Osteocyte (in vitro differentiated cells): ENCODE measurements around the gene TNS3. TPM values are rescaled to one million over a fixed set of nuclear protein-coding genes. Genes with fewer than 3 reads are reported as not detected.
A peak's percentile ranks its signal among the peaks of the same experiment; 100 is the strongest.

Experiments used
- DNase-seq: peaks from one replicate; pipeline ENCODE4 v3.0.0; 2021; ENCODE audit warnings: mixed read lengths; ENCODE audit not compliant: unreplicated experiment; ENCODE audit errors: extremely low spot score
- H3K27ac Mint-ChIP-seq: one replicate; pipeline ENCODE4 v1.8.0; 2021; ENCODE audit warnings: mild to moderate bottlenecking, mixed read lengths; ENCODE audit not compliant: unreplicated experiment
- H3K27me3 Mint-ChIP-seq: one replicate; pipeline ENCODE4 v1.8.0; 2021; ENCODE audit warnings: mixed read lengths; ENCODE audit not compliant: unreplicated experiment
- H3K36me3 Mint-ChIP-seq: one replicate; pipeline ENCODE4 v1.8.0; 2021; ENCODE audit warnings: mixed read lengths; ENCODE audit not compliant: unreplicated experiment
- H3K4me1 Mint-ChIP-seq: one replicate; pipeline ENCODE4 v1.8.0; 2021; ENCODE audit warnings: mixed read lengths; ENCODE audit not compliant: unreplicated experiment
- H3K4me3 Mint-ChIP-seq: one replicate; pipeline ENCODE4 v1.8.0; 2021; ENCODE audit warnings: mild to moderate bottlenecking, moderate library complexity, mixed read lengths; ENCODE audit not compliant: unreplicated experiment
- H3K9me3 Mint-ChIP-seq: one replicate; pipeline ENCODE4 v1.8.0; 2021; ENCODE audit warnings: mixed read lengths; ENCODE audit not compliant: unreplicated experiment
- total RNA-seq: library from RNA; stranded (reverse); gene quantifications from 2 replicates; pipeline ENCODE4 v1.2.1, GENCODE V29; 2021
- TF ChIP-seq, protein P1 (sequence below): fragments of 200-600 bp; sonication (generic); IDR thresholded peaks from 2 replicates; pipeline ENCODE4 v1.5.0; 2021; ENCODE audit warnings: antibody characterized with exemption, mild to moderate bottlenecking, moderate library complexity

TNS3 gene
- total RNA-seq, 1 donor from 2014 or later: 93.8 TPM

GRCh38 chr7:47231032-47231431, 350.9 kb downstream of the TNS3 start:
- Mint-ChIP-seq H3K36me3 (no peaks in the 10 kb centered on the region), H3K27me3 (no peaks in the 10 kb centered on the region), H3K4me3 (no peak overlapping the region), H3K27ac (no peak overlapping the region), H3K9me3 (no peaks in the 10 kb centered on the region), H3K4me1 (peaks cover 23% of the 10 kb centered on the region)
- TF ChIP-seq, protein P1, sequence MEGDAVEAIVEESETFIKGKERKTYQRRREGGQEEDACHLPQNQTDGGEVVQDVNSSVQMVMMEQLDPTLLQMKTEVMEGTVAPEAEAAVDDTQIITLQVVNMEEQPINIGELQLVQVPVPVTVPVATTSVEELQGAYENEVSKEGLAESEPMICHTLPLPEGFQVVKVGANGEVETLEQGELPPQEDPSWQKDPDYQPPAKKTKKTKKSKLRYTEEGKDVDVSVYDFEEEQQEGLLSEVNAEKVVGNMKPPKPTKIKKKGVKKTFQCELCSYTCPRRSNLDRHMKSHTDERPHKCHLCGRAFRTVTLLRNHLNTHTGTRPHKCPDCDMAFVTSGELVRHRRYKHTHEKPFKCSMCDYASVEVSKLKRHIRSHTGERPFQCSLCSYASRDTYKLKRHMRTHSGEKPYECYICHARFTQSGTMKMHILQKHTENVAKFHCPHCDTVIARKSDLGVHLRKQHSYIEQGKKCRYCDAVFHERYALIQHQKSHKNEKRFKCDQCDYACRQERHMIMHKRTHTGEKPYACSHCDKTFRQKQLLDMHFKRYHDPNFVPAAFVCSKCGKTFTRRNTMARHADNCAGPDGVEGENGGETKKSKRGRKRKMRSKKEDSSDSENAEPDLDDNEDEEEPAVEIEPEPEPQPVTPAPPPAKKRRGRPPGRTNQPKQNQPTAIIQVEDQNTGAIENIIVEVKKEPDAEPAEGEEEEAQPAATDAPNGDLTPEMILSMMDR: no peak
- no peak for DNase-seq

DNA sequence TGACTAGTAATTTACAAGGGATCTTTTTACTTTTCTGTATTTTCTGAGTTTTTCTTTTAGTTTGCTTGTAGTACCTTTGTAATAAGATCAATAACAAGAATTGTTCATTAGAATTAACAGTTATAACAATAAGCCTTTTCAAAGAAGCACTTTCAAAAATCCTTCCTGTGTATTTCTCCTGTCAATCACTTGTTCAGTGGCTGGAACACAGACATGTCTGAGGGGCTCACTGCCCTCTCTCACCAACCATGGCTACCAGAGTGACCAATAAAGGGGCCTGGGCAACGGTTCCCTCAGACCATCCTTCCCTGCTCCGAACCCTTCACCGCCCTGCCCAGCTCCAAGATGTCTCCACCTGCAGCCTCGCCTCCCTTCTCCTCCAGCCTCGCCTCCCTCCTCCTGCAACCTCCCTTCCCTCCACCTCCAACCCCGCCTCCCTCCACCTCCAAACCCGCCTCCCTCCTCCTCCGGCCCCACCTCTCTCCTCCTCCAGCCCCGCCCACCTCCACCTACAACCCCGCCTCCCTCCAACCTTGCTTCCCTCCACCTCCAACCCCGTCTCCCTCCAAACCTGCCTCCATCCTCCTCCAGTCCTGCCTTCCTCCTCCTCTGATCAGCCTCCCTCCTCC, 353.4 kb downstream of the TNS3 start:
- TF ChIP-seq, protein P1: no peak
- H3K27me3 Mint-ChIP-seq: no peaks in the 10 kb centered on the region
- H3K36me3 Mint-ChIP-seq: peaks cover 3% of the 10 kb centered on the region
- H3K27ac Mint-ChIP-seq: no peak overlapping the region
- H3K4me1 Mint-ChIP-seq: peaks cover 16% of the 10 kb centered on the region
- no peaks in the 10 kb centered on the region for H3K9me3 Mint-ChIP-seq
- DNase-seq: peak; percentile 71
- no peak overlapping the region for H3K4me3 Mint-ChIP-seq

DNA sequence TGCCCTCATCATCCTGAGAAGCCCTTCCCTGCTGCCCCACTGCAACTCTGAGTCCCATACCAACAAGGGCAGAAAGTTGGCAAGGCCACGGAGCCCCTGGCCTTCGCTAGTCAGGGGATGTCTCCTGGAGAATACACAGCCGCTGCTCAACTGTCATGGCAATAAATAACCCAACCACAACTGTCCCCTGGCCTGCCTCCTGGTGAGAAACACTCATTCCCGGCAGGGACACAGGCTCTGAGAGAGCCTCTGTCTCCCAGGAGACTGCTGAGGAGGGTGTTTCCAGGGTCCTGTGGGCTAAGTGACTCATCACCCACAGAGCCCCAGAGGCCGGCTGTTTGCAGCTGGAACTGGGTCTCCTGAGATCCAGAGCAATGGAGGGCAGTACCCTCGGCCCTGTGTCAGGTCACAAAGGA, 354.1 kb downstream of the TNS3 start:
- H3K4me1 Mint-ChIP-seq: peaks cover 16% of the 10 kb centered on the region
- H3K27me3 Mint-ChIP-seq: no peaks in the 10 kb centered on the region
- peaks cover 3% of the 10 kb centered on the region for H3K36me3 Mint-ChIP-seq
- peak; percentile 82 for DNase-seq
- H3K27ac Mint-ChIP-seq: peak overlapping the region; percentile 83
- H3K9me3 Mint-ChIP-seq: no peaks in the 10 kb centered on the region
- no peak overlapping the region for H3K4me3 Mint-ChIP-seq
- TF ChIP-seq, protein P1: no peak

DNA sequence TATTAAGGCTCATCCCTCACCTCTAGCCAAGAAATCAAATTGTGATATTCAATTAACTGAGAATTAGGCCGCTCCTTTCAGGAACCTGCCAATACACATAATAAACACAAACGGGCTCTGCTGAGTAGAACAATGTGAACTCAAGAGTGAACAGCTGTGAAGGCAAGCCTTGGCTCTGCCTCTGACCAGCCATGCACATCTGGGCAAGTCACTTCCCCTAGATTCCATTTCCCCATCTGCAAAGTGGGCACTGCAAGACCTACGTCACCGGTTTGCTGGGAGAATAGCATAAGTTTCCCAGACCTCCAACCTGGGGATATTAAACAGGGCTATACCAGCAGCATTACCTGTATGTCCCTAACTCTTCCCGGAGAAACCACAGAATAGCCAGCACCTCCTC, 355.2 kb downstream of the TNS3 start:
- H3K4me1 Mint-ChIP-seq: peaks cover 16% of the 10 kb centered on the region
- H3K36me3 Mint-ChIP-seq: peaks cover 3% of the 10 kb centered on the region
- H3K9me3 Mint-ChIP-seq: no peaks in the 10 kb centered on the region
- no peak overlapping the region for H3K27ac Mint-ChIP-seq
- no peak for DNase-seq
- no peaks in the 10 kb centered on the region for H3K27me3 Mint-ChIP-seq
- no peak overlapping the region for H3K4me3 Mint-ChIP-seq
- TF ChIP-seq, protein P1: no peak

GRCh38 chr7:47225387-47226131, 356.4 kb downstream of the TNS3 start:
- peaks cover 19% of the 10 kb centered on the region for H3K4me1 Mint-ChIP-seq
- no peaks in the 10 kb centered on the region for H3K9me3 Mint-ChIP-seq
- no peak overlapping the region for H3K4me3 Mint-ChIP-seq
- peaks cover 3% of the 10 kb centered on the region for H3K36me3 Mint-ChIP-seq
- no peak for DNase-seq
- no peak overlapping the region for H3K27ac Mint-ChIP-seq
- TF ChIP-seq, protein P1: no peak
- no peaks in the 10 kb centered on the region for H3K27me3 Mint-ChIP-seq
